ENCODE data around the gene MUSTN1. TPM values are rescaled to one million over a fixed set of nuclear protein-coding genes. Genes with fewer than 3 reads are reported as not detected.

Gene MUSTN1
- total and polyA plus RNA-seq, 2 of the 13 experiments (the other 11 are each of a cell fraction or from before 2014, with no cell fraction given) = 0.84 to 1.4 TPM

GRCh38 chr3:52786330-52787215, 48.2 kb downstream of the MUSTN1 start (continued):
- no peak for TF ChIP-seq ZNF124 (CRISPR knock-in tag; IDR thresholded peaks at IDR 0.05)
- TF ChIP-seq TBL1XR1 (IDR thresholded peaks at IDR 0.05; ENCODE audit: borderline replicate concordance, low read length, partially characterized antibody) = no peak
- TF ChIP-seq, protein P1, sequence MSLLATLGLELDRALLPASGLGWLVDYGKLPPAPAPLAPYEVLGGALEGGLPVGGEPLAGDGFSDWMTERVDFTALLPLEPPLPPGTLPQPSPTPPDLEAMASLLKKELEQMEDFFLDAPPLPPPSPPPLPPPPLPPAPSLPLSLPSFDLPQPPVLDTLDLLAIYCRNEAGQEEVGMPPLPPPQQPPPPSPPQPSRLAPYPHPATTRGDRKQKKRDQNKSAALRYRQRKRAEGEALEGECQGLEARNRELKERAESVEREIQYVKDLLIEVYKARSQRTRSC (CRISPR knock-in tag; IDR thresholded peaks at IDR 0.05; ENCODE audit: low read depth) = no peak
- no peak for TF ChIP-seq PHF20 (CRISPR knock-in tag; IDR thresholded peaks at IDR 0.05)
- no peak for TF ChIP-seq PTBP1 (IDR thresholded peaks at IDR 0.05; ENCODE audit: low read depth, low read length, poor library complexity, severe bottlenecking)
- TF ChIP-seq ZFX (CRISPR knock-in tag; IDR thresholded peaks at IDR 0.05; ENCODE audit: low read depth) = peak; percentile 45
- TF ChIP-seq FOXC1 (CRISPR knock-in tag; IDR thresholded peaks at IDR 0.05; ENCODE audit: borderline replicate concordance) = 0 out of 2 replicates have a peak, but pooled peaks have one; percentile 60
- no peak for TF ChIP-seq TEAD2 (CRISPR knock-in tag; IDR thresholded peaks at IDR 0.05)
- TF ChIP-seq TFE3 (CRISPR knock-in tag; IDR thresholded peaks at IDR 0.05) = 0 out of 2 replicates have a peak, but pooled peaks have one; percentile 52
- TF ChIP-seq, protein P2, sequence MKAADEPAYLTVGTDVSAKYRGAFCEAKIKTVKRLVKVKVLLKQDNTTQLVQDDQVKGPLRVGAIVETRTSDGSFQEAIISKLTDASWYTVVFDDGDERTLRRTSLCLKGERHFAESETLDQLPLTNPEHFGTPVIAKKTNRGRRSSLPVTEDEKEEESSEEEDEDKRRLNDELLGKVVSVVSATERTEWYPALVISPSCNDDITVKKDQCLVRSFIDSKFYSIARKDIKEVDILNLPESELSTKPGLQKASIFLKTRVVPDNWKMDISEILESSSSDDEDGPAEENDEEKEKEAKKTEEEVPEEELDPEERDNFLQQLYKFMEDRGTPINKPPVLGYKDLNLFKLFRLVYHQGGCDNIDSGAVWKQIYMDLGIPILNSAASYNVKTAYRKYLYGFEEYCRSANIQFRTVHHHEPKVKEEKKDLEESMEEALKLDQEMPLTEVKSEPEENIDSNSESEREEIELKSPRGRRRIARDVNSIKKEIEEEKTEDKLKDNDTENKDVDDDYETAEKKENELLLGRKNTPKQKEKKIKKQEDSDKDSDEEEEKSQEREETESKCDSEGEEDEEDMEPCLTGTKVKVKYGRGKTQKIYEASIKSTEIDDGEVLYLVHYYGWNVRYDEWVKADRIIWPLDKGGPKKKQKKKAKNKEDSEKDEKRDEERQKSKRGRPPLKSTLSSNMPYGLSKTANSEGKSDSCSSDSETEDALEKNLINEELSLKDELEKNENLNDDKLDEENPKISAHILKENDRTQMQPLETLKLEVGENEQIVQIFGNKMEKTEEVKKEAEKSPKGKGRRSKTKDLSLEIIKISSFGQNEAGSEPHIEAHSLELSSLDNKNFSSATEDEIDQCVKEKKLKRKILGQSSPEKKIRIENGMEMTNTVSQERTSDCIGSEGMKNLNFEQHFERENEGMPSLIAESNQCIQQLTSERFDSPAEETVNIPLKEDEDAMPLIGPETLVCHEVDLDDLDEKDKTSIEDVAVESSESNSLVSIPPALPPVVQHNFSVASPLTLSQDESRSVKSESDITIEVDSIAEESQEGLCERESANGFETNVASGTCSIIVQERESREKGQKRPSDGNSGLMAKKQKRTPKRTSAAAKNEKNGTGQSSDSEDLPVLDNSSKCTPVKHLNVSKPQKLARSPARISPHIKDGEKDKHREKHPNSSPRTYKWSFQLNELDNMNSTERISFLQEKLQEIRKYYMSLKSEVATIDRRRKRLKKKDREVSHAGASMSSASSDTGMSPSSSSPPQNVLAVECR (CRISPR knock-in tag; IDR thresholded peaks at IDR 0.05; ENCODE audit: borderline replicate concordance) = peak; percentile 59; the same call in 1 of the 2 replicates
- no peak for TF ChIP-seq TBX3 (IDR thresholded peaks at IDR 0.05; ENCODE audit: borderline replicate concordance)
- no peak for TF ChIP-seq RERE (CRISPR knock-in tag; IDR thresholded peaks at IDR 0.05; ENCODE audit: low read depth)
- TF ChIP-seq SRSF4 (IDR thresholded peaks at IDR 0.05; ENCODE audit: low read depth, low read length, poor library complexity, severe bottlenecking) = no peak
- TF ChIP-seq ZNF260 (CRISPR knock-in tag; IDR thresholded peaks at IDR 0.05; ENCODE audit: borderline replicate concordance, low read depth) = no peak
- peak; percentile 74; the same call in 1 of the 2 replicates for TF ChIP-seq ERF (CRISPR knock-in tag; IDR thresholded peaks at IDR 0.05)
